K562 (cell line): ENCODE data around the gene TMEM245. TPM values are rescaled to one million over a fixed set of nuclear protein-coding genes. Genes with fewer than 3 reads are reported as not detected.
A peak's percentile ranks its signal among the peaks of the same experiment; 100 is the strongest.

Source experiments
- BACH1 ChIP-seq: fragments of 200-800 bp; sonication (Bioruptor generic); IDR thresholded peaks from 2 replicates; pipeline ENCODE4 v1.6.1; 2016; ENCODE audit warnings: missing genetic modification characterization, missing compliant biosample characterization
- CTCF ChIP-seq, 3 experiments: IDR thresholded peaks in 2 of 3; conservative IDR thresholded peaks in 1 of 3; 2 replicates each; pipeline ENCODE4 v1.5.1; 2011 to 2012; ENCODE audit warnings: low read length in 3 of 3, mild to moderate bottlenecking in 3 of 3, control low read depth in 2 of 3, improper control_type of control experiment in 1 of 3, inconsistent platforms in 1 of 3, low read depth in 1 of 3, mixed read lengths in 1 of 3, moderate library complexity in 1 of 3; ENCODE audit not compliant: insufficient read depth in 2 of 3
- ELF2 ChIP-seq: fragments of 250-450 bp; sonication (Bioruptor Pico); IDR thresholded peaks from 2 replicates; pipeline ENCODE4 v1.5.0; 2021; ENCODE audit warnings: mild to moderate bottlenecking
- EZH2 ChIP-seq: IDR thresholded peaks from 2 replicates; pipeline ENCODE4 v1.6.1; 2012; ENCODE audit warnings: low read depth, mild to moderate bottlenecking, inconsistent platforms, low read length, borderline replicate concordance
- FIP1L1 ChIP-seq: fragments of 200-400 bp; formaldehyde crosslinking; IDR thresholded peaks from 2 replicates; pipeline ENCODE4 v1.6.1; 2018; ENCODE audit warnings: mild to moderate bottlenecking, low read depth, low read length; ENCODE audit not compliant: poor library complexity, severe bottlenecking
- IFI16 ChIP-seq: fragments of 250-450 bp; sonication (Bioruptor Pico); IDR thresholded peaks from 2 replicates; pipeline ENCODE4 v2.1.2; 2022; ENCODE audit warnings: mild to moderate bottlenecking, inconsistent platforms
- KAT8 ChIP-seq: fragments of 450-650 bp; IDR thresholded peaks from 2 replicates; pipeline ENCODE4 v1.6.1; 2016; ENCODE audit warnings: low read depth, mild to moderate bottlenecking
- MEF2D ChIP-seq: conservative IDR thresholded peaks from 2 replicates; pipeline ENCODE4 v1.6.1; 2016; ENCODE audit warnings: low read depth, missing genetic modification characterization, missing compliant biosample characterization
- NCOR1 ChIP-seq: fragments of 450-650 bp; IDR thresholded peaks from 2 replicates; pipeline ENCODE4 v1.6.1; 2016; ENCODE audit warnings: mild to moderate bottlenecking, moderate library complexity
- POLR2H ChIP-seq: IDR thresholded peaks from 2 replicates; pipeline ENCODE4 v1.6.1; 2016; ENCODE audit warnings: missing genetic modification characterization, low read depth, mild to moderate bottlenecking, control low read depth, missing compliant biosample characterization, moderate library complexity
- RNF2 ChIP-seq: sonication (generic); IDR thresholded peaks from 2 replicates; pipeline ENCODE4 v1.6.1; 2016
- SMARCA4 ChIP-seq: fragments of 450-650 bp; IDR thresholded peaks from 2 replicates; pipeline ENCODE4 v1.6.1; 2016
- SMARCA5 ChIP-seq: fragments of 450-650 bp; IDR thresholded peaks from 2 replicates; pipeline ENCODE4 v1.6.1; 2016
- SRSF9 ChIP-seq: fragments of 200-400 bp; formaldehyde crosslinking; IDR thresholded peaks from 2 replicates; pipeline ENCODE4 v1.6.1; 2017; ENCODE audit warnings: low read depth, low read length, borderline replicate concordance
- ZNF23 ChIP-seq: fragments of 250-450 bp; sonication (Bioruptor Pico); IDR thresholded peaks from 2 replicates; pipeline ENCODE4 v1.4.0; 2020; ENCODE audit warnings: mild to moderate bottlenecking
- ZNF253 ChIP-seq: fragments of 250-450 bp; sonication (Bioruptor Pico); conservative IDR thresholded peaks from 2 replicates; pipeline ENCODE4 v1.6.1; 2021; ENCODE audit warnings: mild to moderate bottlenecking
- ZNF263 ChIP-seq: sonication (generic); formaldehyde crosslinking; IDR thresholded peaks from 2 replicates; pipeline ENCODE4 v1.8.0; 2022; ENCODE audit warnings: mild to moderate bottlenecking, missing genetic modification reagents, borderline replicate concordance
- polyA plus RNA-seq, 8 experiments: library from polyadenylated mRNA; depleted of rRNA in 4 of 8; stranded (reverse) in 5 of 8; unstranded in 3 of 8; fragments of >200 nt; fragmentation: Nextera tagmentation in 2 of 8; fragmentation: Illumina TruSeq in 1 of 8; extraction: Ambion mirVana in 2 of 8; extraction: Trizol in 1 of 8; gene quantifications; 2 replicates each; pipeline versions ENCODE4 v1.2.1 to v1.2.3, GENCODE V29; 2011 to 2014; ENCODE audit warnings: inconsistent platforms in 1 of 8, missing spikeins in 1 of 8
- total RNA-seq, 7 experiments: library from RNA; depleted of rRNA in 6 of 7; stranded (reverse); fragments of >200 nt in 6 of 7; fragmentation: Illumina TruSeq in 2 of 7; extraction: Trizol in 2 of 7; gene quantifications; 2 replicates each; pipeline versions ENCODE4 v1.2.1 to v1.2.3, GENCODE V29; 2011 to 2021; ENCODE audit warnings: low replicate concordance in 1 of 7
- TF ChIP-seq, protein P1 (sequence below): fragments of 450-650 bp; IDR thresholded peaks from 2 replicates; pipeline ENCODE4 v1.6.1; 2016; ENCODE audit warnings: missing biosample characterization, missing genetic modification characterization
- TF ChIP-seq, protein P2 (sequence below): IDR thresholded peaks from 2 replicates; pipeline ENCODE4 v1.6.1; 2014; ENCODE audit warnings: antibody characterized with exemption

The TMEM245 gene
- total and polyA plus RNA-seq, 9 of the 15 experiments (the other 6 are each of a cell fraction or from before 2014, with no cell fraction given) = 8.5 to 43.2 (median 24.3) TPM

DNA sequence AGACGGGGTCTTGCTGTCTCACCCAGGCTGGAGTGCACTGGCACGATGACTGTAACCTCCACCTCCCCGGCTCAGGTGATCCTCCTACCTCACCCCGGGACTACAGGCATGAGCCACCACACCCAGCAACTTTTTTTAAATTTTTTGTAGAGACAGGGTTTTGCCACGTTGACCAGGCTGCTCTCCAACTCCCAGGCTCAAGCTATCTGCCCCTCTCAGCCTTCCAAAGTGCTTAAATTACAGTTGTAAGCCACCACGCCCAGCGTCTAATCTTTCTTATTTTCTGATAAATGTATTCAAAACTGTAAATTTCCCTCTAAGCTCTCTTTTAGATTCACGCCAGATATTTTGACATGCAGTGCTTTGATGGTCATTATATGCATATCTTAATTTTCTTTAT, 37.0 kb upstream of the TMEM245 start (continued):
- TF ChIP-seq CTCF (IDR thresholded peaks at IDR 0.05 in 2 of 3, conservative IDR thresholded peaks at IDR 0.05 in 1 of 3; ENCODE audit: insufficient read depth in 2 of 3, low read depth in 1 of 3, low read length in 3 of 3) (no peak), NCOR1 (peak; percentile 53; the same call in 1 of the 2 replicates), ELF2 (CRISPR knock-in tag) (no peak), IFI16 (CRISPR knock-in tag) (no peak), SMARCA5 (no peak), RNF2 (no peak), FIP1L1 (no peak), ZNF253 (no peak), ZNF23 (CRISPR knock-in tag) (no peak), BACH1 (tag) (no peak), KAT8 (no peak), SRSF9 (no peak), EZH2 (no peak), SMARCA4 (0 out of 2 replicates have a peak, but pooled peaks have one; percentile 32), MEF2D (no peak), ZNF263 (CRISPR knock-in tag) (no peak), POLR2H (tag) (no peak)
- TF ChIP-seq, protein P1, sequence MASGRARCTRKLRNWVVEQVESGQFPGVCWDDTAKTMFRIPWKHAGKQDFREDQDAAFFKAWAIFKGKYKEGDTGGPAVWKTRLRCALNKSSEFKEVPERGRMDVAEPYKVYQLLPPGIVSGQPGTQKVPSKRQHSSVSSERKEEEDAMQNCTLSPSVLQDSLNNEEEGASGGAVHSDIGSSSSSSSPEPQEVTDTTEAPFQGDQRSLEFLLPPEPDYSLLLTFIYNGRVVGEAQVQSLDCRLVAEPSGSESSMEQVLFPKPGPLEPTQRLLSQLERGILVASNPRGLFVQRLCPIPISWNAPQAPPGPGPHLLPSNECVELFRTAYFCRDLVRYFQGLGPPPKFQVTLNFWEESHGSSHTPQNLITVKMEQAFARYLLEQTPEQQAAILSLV (tag) = no peak
- TF ChIP-seq, protein P2, sequence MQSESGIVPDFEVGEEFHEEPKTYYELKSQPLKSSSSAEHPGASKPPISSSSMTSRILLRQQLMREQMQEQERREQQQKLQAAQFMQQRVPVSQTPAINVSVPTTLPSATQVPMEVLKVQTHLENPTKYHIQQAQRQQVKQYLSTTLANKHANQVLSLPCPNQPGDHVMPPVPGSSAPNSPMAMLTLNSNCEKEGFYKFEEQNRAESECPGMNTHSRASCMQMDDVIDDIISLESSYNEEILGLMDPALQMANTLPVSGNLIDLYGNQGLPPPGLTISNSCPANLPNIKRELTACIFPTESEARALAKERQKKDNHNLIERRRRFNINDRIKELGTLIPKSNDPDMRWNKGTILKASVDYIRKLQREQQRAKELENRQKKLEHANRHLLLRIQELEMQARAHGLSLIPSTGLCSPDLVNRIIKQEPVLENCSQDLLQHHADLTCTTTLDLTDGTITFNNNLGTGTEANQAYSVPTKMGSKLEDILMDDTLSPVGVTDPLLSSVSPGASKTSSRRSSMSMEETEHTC = no peak
